NCI-H1694 treated with DMSO at 0.1 percent for 48 hours (cell line): ENCODE measurements around the gene ADSS2.
"Not testable (repeated sequence)": the region's sequence is repeated elsewhere in the genome, so short reads cannot be mapped to it uniquely, and the experiment has no call there.

ENCODE experiments used
- DNase-seq: peaks from one replicate; lab custom pipeline; 2025; lab: John Stamatoyannopoulos, UW

The ADSS2 gene

DNA sequence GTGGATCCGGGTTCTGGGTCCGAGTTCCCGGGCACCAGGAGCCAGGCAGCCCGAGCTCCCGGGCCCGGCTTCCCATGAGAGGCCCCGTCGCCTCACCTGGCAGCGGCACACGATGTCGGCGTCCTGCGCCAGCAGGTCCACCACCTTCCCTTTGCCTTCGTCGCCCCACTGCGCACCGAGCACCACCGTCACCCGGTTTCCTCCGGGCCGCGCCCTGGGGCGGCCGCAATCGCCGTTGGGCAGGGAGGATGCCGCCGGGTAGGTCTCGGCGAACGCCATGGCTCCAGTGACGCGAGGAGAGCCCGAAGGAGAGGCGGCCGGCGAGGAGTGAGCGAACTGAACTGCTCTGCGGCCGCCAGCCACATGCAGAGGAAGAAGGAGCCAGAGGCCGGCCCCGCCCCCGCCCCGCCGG lies at the start of gene ADSS2:
ADSS2 (minus strand) TSS at position 371 of the 412 bp plus-strand sequence; CDS start at position 279, 92 bp downstream.
- no peak for DNase-seq

- DNase-seq: not testable (repeated sequence)
These were observed 48.8 kb upstream of the ADSS2 start for GRCh38 chr1:244500515-244500914.

DNA sequence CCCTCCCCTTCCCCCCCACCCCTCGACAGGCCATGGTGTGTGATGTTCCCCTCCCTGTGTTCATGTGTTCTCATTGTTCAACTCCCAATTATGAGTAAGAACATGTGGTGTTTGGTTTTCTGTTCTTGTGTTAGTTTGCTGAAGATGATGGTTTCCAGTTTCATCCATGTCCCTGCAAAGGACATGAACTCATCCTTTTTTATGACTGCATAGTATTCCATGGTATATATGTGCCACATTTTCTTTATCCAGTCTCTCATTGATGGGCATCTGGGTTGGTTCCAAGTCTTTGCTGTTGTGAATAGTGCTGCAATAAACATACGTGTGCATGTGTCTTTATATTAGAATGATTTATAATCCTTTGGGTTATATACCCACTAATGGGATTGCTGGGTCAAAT lies 47.8 kb upstream of the ADSS2 start:
- DNase-seq: not testable (repeated sequence)

DNA sequence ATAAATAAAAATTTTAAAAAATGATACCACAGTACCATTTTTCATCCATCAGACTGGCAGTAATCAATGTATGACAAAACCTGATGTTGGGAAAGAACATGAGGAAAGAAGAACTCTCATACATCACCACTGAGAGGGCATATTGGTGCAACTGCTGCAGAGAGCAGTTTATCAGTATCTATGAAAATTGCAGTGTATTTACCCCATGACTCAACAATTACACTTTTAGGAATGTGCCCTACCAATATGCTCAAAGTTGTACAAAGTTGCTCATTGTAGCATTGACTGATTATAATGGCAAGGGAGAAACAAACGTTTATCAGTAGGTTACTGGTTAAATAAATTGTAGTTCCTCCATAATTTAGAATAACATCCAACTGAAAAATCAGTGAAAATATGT lies 46.1 kb upstream of the ADSS2 start:
- DNase-seq: no peak

DNA sequence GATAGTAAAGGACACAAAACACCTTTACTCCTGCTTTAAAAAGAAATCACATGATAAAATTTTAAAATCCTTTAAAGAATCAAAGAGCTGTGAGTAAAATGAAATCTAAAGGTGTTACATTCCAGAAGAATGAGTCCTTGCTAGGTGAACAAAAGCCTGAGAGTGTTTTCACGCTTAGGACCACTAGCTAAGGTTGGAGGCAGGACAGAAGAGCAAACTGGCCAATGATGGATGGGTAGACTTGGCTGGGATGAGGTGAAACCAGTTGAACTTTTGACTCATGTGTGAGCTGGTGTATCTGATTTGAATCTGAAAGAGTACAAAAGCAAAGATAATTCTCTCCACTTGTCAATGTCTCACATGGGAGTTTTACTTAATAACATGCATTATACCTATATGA lies 44.5 kb upstream of the ADSS2 start:
- DNase-seq: no peak

GRCh38 chr1:244494653-244495052 lies 42.9 kb upstream of the ADSS2 start:
- no peak for DNase-seq

DNA sequence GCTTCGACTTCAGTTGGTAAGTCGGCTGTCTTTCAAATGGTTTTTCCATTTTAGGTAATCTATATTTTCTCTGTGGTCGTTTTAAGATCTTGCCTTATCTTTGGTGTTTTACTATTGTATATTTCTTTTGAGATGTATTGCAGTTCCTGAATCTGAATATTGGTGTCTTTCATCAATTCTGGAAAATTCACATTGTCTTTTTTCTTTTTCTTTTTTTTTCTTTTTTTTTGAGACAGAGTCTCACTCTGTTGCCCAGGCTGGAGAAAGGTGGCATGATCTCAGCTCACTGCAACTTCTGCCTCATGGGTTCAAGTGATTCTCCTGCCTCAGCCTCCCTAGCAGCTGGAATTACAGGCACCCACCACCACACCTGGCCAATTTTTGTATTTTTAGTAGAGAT lies 33.3 kb upstream of the ADSS2 start:
- DNase-seq: not testable (repeated sequence)

- no peak for DNase-seq
These were observed 21.4 kb upstream of the ADSS2 start for GRCh38 chr1:244473059-244473605.

DNA sequence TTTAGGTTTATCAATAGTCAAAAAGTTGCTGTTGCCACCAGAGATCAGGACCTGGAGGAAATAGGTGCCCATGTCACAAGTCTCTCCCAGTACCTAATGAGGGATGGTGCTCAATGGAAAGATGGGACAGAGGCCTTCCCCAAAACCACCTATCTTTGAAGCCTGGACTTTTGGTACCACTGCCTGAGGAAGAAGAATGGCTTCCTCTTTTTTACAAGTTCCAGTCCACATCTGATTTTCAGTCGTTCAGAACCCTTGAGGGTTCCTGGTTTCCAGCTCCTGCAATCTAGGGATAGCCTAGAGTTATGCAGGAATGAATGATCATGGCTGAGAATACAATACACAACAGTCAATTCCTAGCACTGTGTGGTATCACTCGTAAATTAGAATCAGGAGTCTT lies 15.0 kb upstream of the ADSS2 start:
- no peak for DNase-seq

DNA sequence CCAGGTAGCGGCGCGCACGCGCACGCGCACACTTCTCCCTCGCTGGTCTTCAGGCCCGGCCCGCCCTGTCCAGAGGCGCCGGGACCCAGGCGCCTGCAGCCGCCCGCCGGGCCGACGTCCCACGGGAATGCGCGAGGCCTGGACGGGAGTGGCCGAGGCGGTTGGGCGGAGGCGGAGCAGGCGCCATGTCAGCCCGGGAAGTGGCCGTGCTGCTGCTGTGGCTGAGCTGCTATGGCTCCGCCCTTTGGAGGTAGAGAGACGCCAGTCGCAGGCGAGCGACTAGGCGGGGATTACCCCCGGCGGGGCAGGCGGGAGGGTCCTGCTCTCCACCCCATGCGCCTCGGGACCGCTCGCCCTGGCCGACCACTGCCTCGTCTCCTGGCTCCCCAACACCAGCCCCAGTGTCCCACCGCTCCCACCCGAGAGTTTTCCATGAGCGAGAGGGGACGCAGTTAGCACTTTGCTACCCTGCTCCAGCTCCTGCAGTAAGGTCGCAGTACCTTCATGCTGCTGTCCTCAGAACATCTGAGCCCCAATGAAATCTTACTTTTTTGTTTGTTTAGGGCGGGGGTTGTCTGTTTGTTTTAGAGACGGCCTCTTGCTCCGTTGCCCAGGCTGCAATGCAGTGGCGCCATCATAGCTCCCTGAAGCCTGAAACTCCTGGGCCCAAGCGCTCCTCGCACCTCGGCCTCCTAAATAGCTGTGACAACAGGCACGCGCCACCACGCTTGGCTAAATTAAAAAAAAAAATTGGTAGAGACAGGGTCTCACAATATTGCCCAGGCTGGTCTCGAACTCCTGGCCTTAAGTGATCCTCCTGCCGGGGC lies 9.7 kb upstream of the ADSS2 start, which contains the start of gene CATSPERE:
CATSPERE (plus strand) TSS at position 29 of the 827 bp plus-strand sequence; CDS start at position 186, 157 bp downstream.
- DNase-seq: no peak

- DNase-seq: no peak
These were observed 8.5 kb upstream of the ADSS2 start for GRCh38 chr1:244460197-244460596.

DNA sequence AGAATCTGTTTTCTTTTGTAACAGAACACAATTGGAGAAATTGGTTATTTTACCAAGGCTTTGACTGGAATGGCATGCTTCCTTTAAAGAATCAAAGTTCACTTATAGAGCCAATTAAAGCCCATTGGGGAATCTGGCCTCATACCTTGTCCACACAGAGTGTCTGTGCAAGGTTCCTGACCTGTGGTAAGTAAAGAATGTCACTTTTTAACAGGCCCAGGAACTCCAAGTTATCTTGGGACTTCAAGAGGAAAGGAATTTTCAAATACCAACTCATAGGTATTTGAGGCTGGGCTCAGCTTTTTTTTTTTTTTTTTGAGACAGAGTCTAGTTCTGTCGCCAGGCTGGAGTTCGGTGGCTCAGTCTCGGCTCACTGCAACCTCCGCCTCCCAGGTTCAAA lies 7.1 kb upstream of the ADSS2 start:
- no peak for DNase-seq

DNA sequence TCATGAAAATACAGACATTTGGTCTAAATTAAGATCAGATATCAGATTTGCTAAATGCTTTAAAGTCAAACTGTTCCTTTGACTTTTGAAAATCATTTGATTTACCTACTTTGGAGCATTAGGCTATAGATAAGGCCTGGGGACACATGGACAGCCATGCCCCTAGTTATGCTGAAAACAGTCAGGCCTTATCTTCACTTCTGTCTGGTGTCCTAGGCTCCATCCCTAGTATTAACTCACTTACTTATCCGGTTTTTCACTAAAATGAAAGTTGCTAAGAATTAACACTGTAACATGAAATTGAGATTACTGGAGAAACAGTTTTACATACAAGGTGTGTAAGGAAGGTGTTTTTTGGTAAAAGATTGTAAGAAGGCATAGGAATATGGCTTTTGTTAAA lies 4.9 kb upstream of the ADSS2 start:
- DNase-seq: no peak

DNA sequence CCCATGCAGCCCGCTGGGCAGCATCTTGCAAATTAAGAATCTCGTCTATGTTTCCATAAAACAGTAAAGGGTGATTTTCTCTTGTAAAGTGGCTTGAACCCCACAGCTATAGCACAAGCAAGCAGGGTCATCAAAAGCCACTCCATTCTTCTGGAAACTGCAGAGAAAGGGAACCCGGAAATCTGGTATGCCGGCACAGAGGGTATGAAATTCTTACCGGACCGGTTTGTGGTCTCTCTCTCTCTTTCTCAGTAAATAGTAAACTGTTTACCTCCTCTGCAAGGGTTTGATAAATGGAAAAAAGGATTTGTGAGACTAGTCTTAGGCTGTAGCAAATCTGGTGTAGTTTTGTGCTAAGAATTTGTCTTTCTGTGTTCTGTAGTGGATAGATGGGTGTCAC lies 2.7 kb upstream of the ADSS2 start:
- no peak for DNase-seq

DNA sequence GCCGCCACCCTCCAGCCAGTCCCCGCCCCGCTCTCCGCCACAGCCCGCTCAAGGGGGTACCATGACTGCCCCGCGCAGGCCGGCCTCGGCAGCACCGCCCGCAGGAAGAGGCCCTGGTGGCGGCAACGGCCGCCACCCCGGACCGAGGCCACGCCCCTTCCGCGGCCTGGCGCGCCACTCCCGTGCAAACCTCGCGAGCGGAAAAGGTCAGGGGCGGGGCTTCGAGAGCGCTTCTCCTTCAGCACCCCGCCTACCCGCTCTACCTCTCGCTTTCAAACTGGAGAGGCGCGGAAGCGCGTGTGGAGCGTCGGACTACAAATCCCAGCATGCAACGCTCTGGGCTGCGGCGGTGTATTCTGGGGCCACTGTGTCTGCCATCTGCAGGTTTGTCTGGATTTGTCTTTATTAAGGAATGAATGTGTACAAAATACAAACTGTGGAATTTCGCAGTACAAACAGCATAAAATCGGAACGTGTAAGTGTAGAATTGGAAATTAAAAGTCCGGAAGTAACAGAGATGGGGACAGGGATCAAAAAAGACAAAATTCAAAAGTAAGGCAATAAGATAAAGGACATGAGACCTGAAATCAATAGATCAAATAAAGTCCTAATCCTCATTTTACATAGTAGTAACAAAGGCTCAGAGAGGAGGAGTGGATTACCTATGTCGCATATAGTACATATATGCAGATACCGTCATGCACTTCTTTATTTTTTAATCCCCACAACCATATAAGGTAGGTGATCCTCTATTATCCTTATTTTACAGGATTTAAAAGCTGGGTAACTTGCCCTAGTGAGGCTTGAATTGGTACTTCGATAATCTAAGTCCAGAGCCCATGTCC lies 464 bp upstream of the ADSS2 start:
- peak; percentile 99 for DNase-seq

DNA sequence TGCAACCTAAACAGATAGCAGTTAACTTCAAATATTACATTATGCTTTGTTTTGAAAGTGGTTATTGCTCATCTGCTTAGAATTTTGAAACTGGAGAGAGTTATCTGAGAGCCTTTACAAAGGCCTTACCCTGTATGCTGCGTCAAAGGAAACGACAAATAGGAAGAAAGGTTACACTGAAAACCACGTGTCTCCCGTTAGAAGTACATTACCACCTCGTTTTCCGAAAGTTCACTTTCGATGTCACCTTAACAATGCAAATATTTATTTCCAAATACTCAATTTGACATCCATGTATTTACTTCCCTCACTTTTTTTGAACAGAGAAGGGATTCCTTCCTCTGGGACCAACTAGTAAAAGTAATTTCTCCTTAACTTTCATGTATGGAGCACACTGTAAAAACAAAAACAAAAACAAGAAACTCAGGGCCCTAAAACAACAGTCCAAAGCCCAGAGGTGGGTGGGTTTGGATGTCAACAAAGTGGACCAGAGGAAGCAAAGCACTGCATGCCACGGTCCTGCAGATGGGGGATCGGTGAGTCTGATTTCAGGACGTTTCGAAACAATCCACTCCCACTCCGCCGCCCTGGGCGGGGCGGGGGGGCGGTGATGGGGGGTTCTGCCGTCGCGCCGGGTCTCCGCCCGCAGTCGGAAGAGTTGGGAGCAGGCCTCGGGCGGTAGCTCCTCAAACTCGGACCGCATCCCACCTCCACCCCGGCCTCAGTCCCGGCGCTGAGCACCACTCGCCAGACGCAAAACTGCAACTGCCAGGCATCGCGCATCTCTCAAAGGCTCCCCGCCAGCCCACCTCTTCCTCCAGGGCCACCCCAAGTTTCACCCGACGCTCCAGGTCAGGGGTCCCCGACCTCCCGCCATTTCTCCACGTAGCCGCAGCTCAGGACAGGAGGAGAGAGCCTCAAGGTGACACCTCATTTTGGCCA lies 841 bp downstream of the ADSS2 start:
- DNase-seq: peak; percentile 31

DNA sequence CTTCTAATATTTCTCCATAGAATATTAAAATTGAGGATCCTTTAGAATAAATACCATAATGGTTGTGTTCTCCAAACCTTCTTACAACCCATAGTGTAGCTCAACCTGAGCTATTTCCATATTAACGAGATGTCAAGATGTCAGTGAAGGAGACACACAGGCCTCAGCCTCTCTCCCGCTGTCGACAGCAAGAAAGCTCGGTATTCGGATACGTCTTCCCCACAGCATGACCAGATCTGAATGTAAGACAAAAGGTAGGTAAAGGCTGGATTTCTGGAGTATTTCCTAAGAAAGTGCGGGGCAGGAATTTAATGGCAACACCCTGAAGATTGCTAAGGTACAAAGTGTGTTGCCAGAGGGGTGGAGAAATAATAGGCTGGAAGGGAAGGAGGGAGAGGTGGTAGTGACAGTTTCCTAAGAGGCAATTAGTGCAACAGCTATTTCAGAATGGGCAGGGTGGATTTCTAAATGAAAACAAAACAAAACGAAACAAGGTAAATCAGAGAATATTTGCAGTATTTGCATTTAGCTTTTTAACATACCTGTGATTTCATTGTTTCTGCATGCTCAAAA lies 1.7 kb downstream of the ADSS2 start:
- no peak for DNase-seq

- DNase-seq: no peak
These were observed 3.3 kb downstream of the ADSS2 start for GRCh38 chr1:244448279-244449036.

DNA sequence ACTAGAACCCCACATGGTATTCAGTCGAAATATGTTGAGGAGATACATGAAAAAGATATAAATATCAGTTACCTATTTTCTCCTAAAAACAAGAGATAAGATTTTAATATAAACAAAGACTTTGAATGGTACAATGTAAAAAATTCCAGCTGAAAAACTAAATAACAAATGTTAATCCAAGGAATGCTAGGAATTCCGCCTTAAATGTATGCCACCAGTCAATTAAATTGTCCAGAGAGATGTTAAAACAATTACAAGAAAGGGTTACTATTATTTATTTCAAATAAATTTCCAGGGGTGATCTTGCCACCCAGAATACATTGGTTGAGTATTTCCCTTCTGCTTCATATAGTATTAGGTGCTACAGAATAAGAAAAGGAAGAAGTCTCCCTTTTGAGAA lies 4.2 kb downstream of the ADSS2 start:
- no peak for DNase-seq

- no peak for DNase-seq
These were observed 4.7 kb downstream of the ADSS2 start for GRCh38 chr1:244447024-244447423.
